GM18526 (cell line): ENCODE measurements around the gene NR1D1.
A peak's percentile ranks its signal among the peaks of the same experiment; 100 is the strongest.

ENCODE experiments used
- POLR2A ChIP-seq: IDR thresholded peaks from 3 replicates; pipeline ENCODE4 v1.6.1; 2011; ENCODE audit not compliant: insufficient read length; ENCODE audit errors: extremely low read depth

Gene NR1D1

GRCh38 chr17:40103071-40103661 is 2.8 kb upstream of the NR1D1 start:
- TF ChIP-seq POLR2A, result no peak

- no peak for TF ChIP-seq POLR2A
Observed at GRCh38 chr17:40101367-40102210, 1.2 kb upstream of the NR1D1 start.

- no peak for TF ChIP-seq POLR2A
Observed at GRCh38 chr17:40100669-40101366, 429 bp upstream of the NR1D1 start.

GRCh38 chr17:40099619-40100418 is 570 bp downstream of the NR1D1 start:
- TF ChIP-seq POLR2A, result no peak

- TF ChIP-seq POLR2A, result peak; percentile 16
Observed at GRCh38 chr17:40098846-40099618, 1.4 kb downstream of the NR1D1 start.

- TF ChIP-seq POLR2A, result no peak
Observed at GRCh38 chr17:40097931-40098845, 2.2 kb downstream of the NR1D1 start.

- peak; percentile 12 for TF ChIP-seq POLR2A
Observed at GRCh38 chr17:40097087-40097486, 3.3 kb downstream of the NR1D1 start.

- peak; percentile 30 for TF ChIP-seq POLR2A
Observed at GRCh38 chr17:40095944-40096791, 4.2 kb downstream of the NR1D1 start.

- no peak for TF ChIP-seq POLR2A
Observed at GRCh38 chr17:40095351-40095943, 4.9 kb downstream of the NR1D1 start.

GRCh38 chr17:40094874-40095273 is 5.5 kb downstream of the NR1D1 start:
- no peak for TF ChIP-seq POLR2A

- no peak for TF ChIP-seq POLR2A
Observed at GRCh38 chr17:40093580-40094201, 6.7 kb downstream of the NR1D1 start.

GRCh38 chr17:40093005-40093579 is 7.3 kb downstream of the NR1D1 start:
- no peak for TF ChIP-seq POLR2A

GRCh38 chr17:40092581-40092980 is 7.8 kb downstream of the NR1D1 start:
- no peak for TF ChIP-seq POLR2A
